HFF-Myc (cell line): Measurements from ENCODE around the gene RET.

ENCODE experiments used
- DNase-seq: peaks from one replicate; pipeline ENCODE4 v3.0.0-alpha.2; 2011; ENCODE audit warnings: low read depth; ENCODE audit errors: extremely low read depth
- H3K4me3 ChIP-seq: replicated peaks from 2 replicates; pipeline ENCODE4 v1.5.1; 2011; ENCODE audit warnings: low read depth, mild to moderate bottlenecking, control low read depth, low read length
- TF ChIP-seq, protein P1 (sequence below): IDR thresholded peaks from 2 replicates; pipeline ENCODE4 v1.5.1; 2012; ENCODE audit warnings: mild to moderate bottlenecking, low read depth, low read length, control low read depth; ENCODE audit errors: missing control alignments

The RET gene

DNA sequence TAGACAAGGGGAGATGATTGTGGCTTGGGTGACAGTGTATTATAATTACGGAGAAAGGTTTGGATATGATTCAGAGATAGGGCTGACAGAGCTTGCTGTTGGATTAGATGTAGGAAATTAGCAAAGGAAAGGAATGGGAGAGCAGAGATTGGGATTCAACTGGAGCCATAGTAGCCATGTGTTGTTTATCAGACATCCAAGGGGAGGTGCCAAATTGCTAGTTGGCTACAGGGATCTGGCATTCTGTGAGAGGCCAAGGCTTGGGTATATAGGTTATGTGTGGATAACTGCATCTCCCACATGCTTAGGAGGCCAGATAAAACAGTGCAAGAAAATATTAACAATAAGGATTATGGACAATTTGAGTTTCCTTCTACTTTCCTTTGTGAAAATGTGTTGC is 96.3 kb downstream of the RET start:
- TF ChIP-seq, protein P1, sequence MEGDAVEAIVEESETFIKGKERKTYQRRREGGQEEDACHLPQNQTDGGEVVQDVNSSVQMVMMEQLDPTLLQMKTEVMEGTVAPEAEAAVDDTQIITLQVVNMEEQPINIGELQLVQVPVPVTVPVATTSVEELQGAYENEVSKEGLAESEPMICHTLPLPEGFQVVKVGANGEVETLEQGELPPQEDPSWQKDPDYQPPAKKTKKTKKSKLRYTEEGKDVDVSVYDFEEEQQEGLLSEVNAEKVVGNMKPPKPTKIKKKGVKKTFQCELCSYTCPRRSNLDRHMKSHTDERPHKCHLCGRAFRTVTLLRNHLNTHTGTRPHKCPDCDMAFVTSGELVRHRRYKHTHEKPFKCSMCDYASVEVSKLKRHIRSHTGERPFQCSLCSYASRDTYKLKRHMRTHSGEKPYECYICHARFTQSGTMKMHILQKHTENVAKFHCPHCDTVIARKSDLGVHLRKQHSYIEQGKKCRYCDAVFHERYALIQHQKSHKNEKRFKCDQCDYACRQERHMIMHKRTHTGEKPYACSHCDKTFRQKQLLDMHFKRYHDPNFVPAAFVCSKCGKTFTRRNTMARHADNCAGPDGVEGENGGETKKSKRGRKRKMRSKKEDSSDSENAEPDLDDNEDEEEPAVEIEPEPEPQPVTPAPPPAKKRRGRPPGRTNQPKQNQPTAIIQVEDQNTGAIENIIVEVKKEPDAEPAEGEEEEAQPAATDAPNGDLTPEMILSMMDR, result no peak
- H3K4me3 ChIP-seq, result no peak overlapping the region

DNA sequence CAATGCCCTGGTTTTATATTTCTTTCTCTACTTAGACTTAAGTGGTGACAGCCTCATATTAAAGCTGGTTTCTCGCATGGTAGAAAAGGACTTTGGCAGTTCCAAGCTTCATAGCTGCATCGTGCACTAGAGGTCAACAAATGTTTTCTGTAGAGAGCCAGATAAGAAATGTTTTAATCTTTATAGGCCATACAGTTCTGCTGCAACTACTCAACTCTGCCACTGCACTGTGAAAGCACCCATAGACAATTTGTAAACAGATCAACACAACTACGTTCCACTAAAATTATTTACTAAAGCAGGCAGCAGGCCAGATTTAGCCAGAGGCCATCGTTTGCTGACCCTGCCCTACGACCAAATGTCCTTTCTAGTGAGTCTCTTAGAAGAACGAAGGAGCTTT is 98.1 kb downstream of the RET start:
- TF ChIP-seq, protein P1, result no peak
- H3K4me3 ChIP-seq, result no peak overlapping the region
- no peak for DNase-seq

More for the DNA sequence above, 96.3 kb downstream of the RET start:
- no peak for DNase-seq

DNA sequence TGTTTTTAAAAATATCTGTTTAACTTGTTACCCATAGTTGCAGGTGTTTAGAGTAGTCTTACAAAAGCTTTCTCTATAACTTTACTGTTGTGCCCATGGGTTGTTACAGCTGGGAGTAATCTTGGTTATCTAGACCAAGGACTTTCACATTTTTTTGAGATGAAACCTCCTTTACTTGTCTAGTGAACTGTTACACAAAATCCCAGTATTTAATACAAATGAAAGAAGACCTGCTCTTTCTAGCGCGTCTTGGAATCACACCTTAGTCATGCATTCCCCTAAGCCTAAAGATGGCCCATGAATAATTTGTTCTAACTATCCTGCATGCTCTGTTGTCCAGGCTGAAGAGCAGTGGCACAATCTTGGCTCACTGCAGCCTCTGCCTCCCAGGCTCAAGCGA is 99.4 kb downstream of the RET start:
- no peak overlapping the region for H3K4me3 ChIP-seq
- TF ChIP-seq, protein P1, result no peak
- no peak for DNase-seq

DNA sequence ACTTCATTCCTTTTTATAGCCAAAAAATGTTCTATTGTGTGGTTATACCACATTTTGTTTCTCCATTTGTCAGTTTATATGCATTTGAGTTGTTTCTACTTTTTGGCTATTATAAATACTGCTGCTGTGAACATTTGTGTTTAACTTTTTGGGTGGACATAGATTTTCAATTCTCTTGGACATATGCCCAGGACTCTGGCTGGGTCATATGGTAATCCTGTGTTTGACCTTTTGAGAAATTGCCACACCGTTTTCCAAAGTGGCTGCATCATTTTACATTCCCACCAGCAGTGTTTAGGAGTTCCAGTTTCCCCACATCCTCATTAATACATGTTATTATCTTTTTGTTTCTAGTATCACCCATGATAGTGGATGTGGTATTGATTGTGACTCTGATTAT is 100.7 kb downstream of the RET start:
- DNase-seq, result no peak
- TF ChIP-seq, protein P1, result no peak

More for the DNA sequence above, 100.7 kb downstream of the RET start:
- no peak overlapping the region for H3K4me3 ChIP-seq
